ENCODE results near the gene MRFAP1L1.
A peak's percentile ranks its signal among the peaks of the same experiment; 100 is the strongest.

The MRFAP1L1 gene

DNA sequence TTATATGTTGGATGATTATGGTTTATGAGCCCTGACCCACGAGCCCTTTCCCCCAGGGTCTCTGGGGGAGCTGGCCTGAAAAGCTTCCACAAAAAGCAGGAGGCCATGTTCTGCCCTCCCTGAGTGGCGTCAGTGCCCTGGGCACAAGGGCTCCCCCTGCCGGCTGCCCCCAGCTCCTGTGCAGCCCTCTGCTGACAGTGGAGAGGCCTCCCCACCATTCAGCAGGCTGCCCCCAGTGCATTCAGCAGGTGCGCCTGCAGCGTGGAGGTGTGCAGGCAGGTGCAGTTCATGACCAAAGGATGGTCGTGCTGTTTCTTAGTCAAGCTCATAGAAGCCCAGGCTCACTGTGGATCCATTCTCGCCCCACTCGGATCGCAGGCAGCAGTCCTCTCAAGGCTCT lies 28.5 kb downstream of the MRFAP1L1 start:
- TF ChIP-seq, protein P1, sequence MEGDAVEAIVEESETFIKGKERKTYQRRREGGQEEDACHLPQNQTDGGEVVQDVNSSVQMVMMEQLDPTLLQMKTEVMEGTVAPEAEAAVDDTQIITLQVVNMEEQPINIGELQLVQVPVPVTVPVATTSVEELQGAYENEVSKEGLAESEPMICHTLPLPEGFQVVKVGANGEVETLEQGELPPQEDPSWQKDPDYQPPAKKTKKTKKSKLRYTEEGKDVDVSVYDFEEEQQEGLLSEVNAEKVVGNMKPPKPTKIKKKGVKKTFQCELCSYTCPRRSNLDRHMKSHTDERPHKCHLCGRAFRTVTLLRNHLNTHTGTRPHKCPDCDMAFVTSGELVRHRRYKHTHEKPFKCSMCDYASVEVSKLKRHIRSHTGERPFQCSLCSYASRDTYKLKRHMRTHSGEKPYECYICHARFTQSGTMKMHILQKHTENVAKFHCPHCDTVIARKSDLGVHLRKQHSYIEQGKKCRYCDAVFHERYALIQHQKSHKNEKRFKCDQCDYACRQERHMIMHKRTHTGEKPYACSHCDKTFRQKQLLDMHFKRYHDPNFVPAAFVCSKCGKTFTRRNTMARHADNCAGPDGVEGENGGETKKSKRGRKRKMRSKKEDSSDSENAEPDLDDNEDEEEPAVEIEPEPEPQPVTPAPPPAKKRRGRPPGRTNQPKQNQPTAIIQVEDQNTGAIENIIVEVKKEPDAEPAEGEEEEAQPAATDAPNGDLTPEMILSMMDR (IDR thresholded peaks at IDR 0.05; ENCODE audit: low read length), result peak; percentile 59
- TF ChIP-seq EZH2 (IDR thresholded peaks at IDR 0.05; ENCODE audit: borderline replicate concordance, low read length), result no peak

DNA sequence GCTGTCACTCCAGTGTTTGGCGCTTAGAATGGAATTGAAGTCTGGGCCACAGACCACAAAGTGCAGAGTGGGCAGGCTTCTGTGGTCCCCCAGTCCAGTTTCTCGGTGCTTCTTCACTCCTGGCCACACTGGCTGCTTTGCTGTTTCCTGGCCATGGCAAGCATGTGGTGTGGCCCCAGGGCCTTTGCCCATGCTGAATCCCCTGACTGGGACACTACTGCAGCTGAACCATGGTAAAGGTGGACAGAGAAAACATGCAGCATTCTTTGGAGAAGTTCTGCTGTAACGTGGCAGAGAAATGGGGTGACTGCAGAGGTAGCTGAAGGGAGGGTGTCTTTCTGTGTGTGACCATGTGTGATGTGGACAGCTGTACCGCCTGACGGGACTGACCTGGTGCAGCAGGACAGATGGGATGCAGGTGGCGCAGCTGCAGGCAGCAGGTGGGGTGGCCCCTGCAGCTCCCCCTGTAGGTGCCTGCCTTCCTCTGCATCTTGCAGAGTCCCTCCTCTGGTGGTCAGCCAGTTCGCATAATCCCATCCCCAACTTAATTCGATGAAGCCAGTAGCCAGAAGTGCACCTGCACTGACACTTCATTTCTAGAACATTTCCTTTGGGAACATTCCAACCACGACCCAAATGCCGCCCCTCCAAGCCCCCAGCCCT lies 29.2 kb downstream of the MRFAP1L1 start:
- H3K9me2 ChIP-seq (ENCODE audit: low read depth, low read length), result no peaks in the 10 kb centered on the region
- H3K9ac ChIP-seq (ENCODE audit: low read length), result no peak overlapping the region
- no peaks in the 10 kb centered on the region for H3K9me3 ChIP-seq (ENCODE audit: low read length)
- H3K4me2 ChIP-seq (ENCODE audit: low read length), result no peak overlapping the region
- H3K27ac ChIP-seq (ENCODE audit: low read depth, low read length, poor library complexity, severe bottlenecking), result no peak overlapping the region
- no peaks in the 10 kb centered on the region for H3F3A ChIP-seq (ENCODE audit: insufficient read depth, low read length)
- no peak overlapping the region for H3K4me3 ChIP-seq (ENCODE audit: low read depth, low read length, poor library complexity, severe bottlenecking)
- TF ChIP-seq, protein P1 (IDR thresholded peaks at IDR 0.05; ENCODE audit: low read length), result no peak
- no peak for TF ChIP-seq EZH2 (IDR thresholded peaks at IDR 0.05; ENCODE audit: borderline replicate concordance, low read length)
- peaks cover 16% of the 10 kb centered on the region for H3K4me1 ChIP-seq (ENCODE audit: insufficient read depth, low read length, severe bottlenecking)
- no peak overlapping the region for H2AFZ ChIP-seq (ENCODE audit: low read length)
- peaks cover under 1% of the 10 kb centered on the region; the same call in 1 of the 2 replicates for H3K79me2 ChIP-seq (ENCODE audit: insufficient read depth, low read length)
- peaks cover 10% of the 10 kb centered on the region for H3K36me3 ChIP-seq (ENCODE audit: insufficient read depth, low read length)
- no peaks in the 10 kb centered on the region for H4K20me1 ChIP-seq (ENCODE audit: insufficient read depth, low read length)
- no peaks in the 10 kb centered on the region for H3K27me3 ChIP-seq (ENCODE audit: insufficient read depth, low read length)

More for the DNA sequence above, 28.5 kb downstream of the MRFAP1L1 start:
- no peaks in the 10 kb centered on the region for H4K20me1 ChIP-seq (ENCODE audit: insufficient read depth, low read length)
- H2AFZ ChIP-seq (ENCODE audit: low read length), result no peak overlapping the region
- peaks cover 3% of the 10 kb centered on the region for H3K36me3 ChIP-seq (ENCODE audit: insufficient read depth, low read length)
- no peak overlapping the region for H3K4me3 ChIP-seq (ENCODE audit: low read depth, low read length, poor library complexity, severe bottlenecking)
- no peak overlapping the region for H3K4me2 ChIP-seq (ENCODE audit: low read length)
- H3F3A ChIP-seq (ENCODE audit: insufficient read depth, low read length), result no peaks in the 10 kb centered on the region
- peaks cover 9% of the 10 kb centered on the region for H3K4me1 ChIP-seq (ENCODE audit: insufficient read depth, low read length, severe bottlenecking)
- H3K9me2 ChIP-seq (ENCODE audit: low read depth, low read length), result no peaks in the 10 kb centered on the region
- no peak overlapping the region for H3K27ac ChIP-seq (ENCODE audit: low read depth, low read length, poor library complexity, severe bottlenecking)
- H3K9ac ChIP-seq (ENCODE audit: low read length), result no peak overlapping the region
- H3K9me3 ChIP-seq (ENCODE audit: low read length), result no peaks in the 10 kb centered on the region
- no peaks in the 10 kb centered on the region for H3K79me2 ChIP-seq (ENCODE audit: insufficient read depth, low read length)
- no peaks in the 10 kb centered on the region for H3K27me3 ChIP-seq (ENCODE audit: insufficient read depth, low read length)

DNA sequence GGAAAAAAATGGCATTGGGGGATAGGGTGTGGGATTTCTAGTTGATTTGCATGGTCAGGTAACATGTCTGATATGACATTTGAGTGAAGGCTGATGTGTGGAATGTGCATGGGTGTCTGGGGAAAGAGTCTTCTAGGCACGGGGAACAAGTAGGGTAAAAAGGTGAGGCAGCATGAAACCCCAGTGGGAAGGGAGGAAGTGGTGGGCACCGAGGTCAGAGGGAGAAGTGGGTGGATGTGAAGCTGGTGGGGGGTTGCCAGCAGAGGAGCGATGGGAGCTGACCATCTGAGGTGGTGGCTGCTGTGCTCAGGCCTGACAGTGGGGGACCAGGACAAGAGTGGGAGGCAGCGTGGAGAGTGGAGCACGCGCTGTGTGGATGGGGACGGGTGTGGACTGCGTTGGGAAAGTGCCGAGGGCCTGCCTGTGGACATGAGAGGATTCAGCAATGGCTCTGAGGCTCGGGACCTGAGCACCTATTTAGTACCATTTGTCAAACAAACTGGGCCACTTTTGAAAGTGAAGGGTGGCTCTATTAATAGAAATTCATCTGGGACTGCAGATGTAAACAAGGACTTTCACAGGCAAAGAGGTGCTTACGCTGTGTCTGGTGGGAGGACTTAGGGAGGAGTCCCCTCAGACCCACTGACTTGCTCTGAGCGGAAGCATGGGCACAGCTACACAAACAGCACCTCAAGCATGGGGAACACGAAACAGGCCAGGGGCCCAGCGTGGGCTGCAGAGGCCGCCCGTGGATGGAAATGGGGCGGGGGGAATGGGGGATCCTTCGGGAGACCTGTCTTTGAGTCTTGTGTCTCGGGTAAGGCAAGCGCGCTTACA lies 32.7 kb downstream of the MRFAP1L1 start:
- Histone ChIP-seq H3K4me2 (ENCODE audit: low read length) (peak overlapping the region; percentile 83), H3K9me3 (ENCODE audit: low read length) (no peaks in the 10 kb centered on the region), H3K4me3 (ENCODE audit: low read depth, low read length, poor library complexity, severe bottlenecking) (peak overlapping the region; percentile 25), H3K9me2 (ENCODE audit: low read depth, low read length) (no peaks in the 10 kb centered on the region), H2AFZ (ENCODE audit: low read length) (no peak overlapping the region), H4K20me1 (ENCODE audit: insufficient read depth, low read length) (no peaks in the 10 kb centered on the region), H3K9ac (ENCODE audit: low read length) (no peak overlapping the region), H3K27me3 (ENCODE audit: insufficient read depth, low read length) (no peaks in the 10 kb centered on the region), H3F3A (ENCODE audit: insufficient read depth, low read length) (no peaks in the 10 kb centered on the region), H3K4me1 (ENCODE audit: insufficient read depth, low read length, severe bottlenecking) (peaks cover 31% of the 10 kb centered on the region), H3K79me2 (ENCODE audit: insufficient read depth, low read length) (peaks cover 11% of the 10 kb centered on the region), H3K36me3 (ENCODE audit: insufficient read depth, low read length) (peaks cover 17% of the 10 kb centered on the region), H3K27ac (ENCODE audit: low read depth, low read length, poor library complexity, severe bottlenecking) (no peak overlapping the region)
- no peak for TF ChIP-seq EZH2 (IDR thresholded peaks at IDR 0.05; ENCODE audit: borderline replicate concordance, low read length)
- TF ChIP-seq, protein P1 (IDR thresholded peaks at IDR 0.05; ENCODE audit: low read length), result no peak

Measured in OCI-LY1 (cell line).